ENCODE results near the gene SCGB1C2. TPM values are rescaled to one million over a fixed set of nuclear protein-coding genes. Genes with fewer than 3 reads are reported as not detected.

The SCGB1C2 gene
- total and polyA plus RNA-seq, 7 donors, result not detected

DNA sequence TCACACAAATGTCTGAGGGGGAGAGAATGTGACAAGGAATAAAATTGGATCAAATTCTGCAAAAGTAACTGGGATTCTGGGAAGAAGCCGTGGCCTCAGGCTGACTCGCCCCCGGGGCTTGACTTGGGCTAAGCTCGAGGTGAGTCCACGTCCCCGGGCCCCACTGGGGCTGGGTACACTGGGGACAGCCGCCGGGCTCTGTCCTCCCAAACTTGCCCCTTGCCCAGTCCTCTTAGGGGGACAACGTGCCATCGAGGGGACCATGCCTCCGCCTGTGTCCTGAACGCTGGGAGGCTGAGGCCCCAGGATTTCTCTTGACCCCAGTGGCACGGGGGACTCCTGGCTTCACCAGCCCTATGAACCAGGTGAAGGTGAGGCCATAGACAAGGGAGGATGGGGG, 23.0 kb downstream of the SCGB1C2 start:
- Histone ChIP-seq H3K4me3 (no peak overlapping the region), H3K27ac (no peak overlapping the region), H3K4me1 (no peaks in the 10 kb centered on the region), H3K36me3 (ENCODE audit: insufficient read depth in 1 of 2, low read depth in 1 of 2) (no peaks in the 10 kb centered on the region), H3K9me3 (no peaks in the 10 kb centered on the region), H3K27me3 (ENCODE audit: insufficient read depth in 3 of 3, low read length in 2 of 3) (no peaks in the 10 kb centered on the region)
- ATAC-seq (no peak), DNase-seq (no peak)
- TF ChIP-seq, protein P1, sequence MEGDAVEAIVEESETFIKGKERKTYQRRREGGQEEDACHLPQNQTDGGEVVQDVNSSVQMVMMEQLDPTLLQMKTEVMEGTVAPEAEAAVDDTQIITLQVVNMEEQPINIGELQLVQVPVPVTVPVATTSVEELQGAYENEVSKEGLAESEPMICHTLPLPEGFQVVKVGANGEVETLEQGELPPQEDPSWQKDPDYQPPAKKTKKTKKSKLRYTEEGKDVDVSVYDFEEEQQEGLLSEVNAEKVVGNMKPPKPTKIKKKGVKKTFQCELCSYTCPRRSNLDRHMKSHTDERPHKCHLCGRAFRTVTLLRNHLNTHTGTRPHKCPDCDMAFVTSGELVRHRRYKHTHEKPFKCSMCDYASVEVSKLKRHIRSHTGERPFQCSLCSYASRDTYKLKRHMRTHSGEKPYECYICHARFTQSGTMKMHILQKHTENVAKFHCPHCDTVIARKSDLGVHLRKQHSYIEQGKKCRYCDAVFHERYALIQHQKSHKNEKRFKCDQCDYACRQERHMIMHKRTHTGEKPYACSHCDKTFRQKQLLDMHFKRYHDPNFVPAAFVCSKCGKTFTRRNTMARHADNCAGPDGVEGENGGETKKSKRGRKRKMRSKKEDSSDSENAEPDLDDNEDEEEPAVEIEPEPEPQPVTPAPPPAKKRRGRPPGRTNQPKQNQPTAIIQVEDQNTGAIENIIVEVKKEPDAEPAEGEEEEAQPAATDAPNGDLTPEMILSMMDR (IDR thresholded peaks at IDR 0.05), result no peak
- intact Hi-C loops (cut with DNase I), result no loop called here
- 86 to 90% (median 89%) methylated on average over 13 of the region's 13 CpGs for WGBS, 3 donors

DNA sequence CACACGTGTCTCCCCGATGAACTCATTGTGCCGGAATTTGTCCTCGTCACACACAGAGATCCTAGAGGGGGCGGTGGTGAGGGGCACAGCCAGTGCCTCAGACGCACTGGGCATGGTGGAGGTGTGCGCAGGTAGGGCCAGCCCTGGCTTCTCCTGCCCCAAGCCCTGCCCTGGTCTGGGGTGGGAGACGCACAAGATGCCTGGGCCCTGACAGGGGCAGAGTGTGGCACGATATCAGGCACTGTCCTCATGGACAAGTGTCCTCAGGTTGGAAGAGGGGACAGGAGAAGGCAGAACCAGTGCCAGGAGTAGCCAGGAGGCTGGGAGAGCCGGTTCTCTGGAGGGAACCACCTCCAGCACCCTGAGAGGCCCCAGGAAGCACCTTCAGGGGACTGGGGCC, 24.1 kb downstream of the SCGB1C2 start:
- H3K36me3 ChIP-seq (ENCODE audit: insufficient read depth in 1 of 2, low read depth in 1 of 2), result no peaks in the 10 kb centered on the region
- no peak overlapping the region for H3K27ac ChIP-seq
- H3K9me3 ChIP-seq, result no peaks in the 10 kb centered on the region
- DNase-seq, result no peak
- WGBS, 3 donors, result 77 to 86% (median 82%) methylated on average over 10 of the region's 10 CpGs
- H3K27me3 ChIP-seq (ENCODE audit: insufficient read depth in 3 of 3, low read length in 2 of 3), result no peaks in the 10 kb centered on the region
- no peak overlapping the region for H3K4me3 ChIP-seq
- no peaks in the 10 kb centered on the region for H3K4me1 ChIP-seq
- ATAC-seq, result no peak
- TF ChIP-seq, protein P1 (IDR thresholded peaks at IDR 0.05), result no peak
- intact Hi-C loops (cut with DNase I), result no loop called here

DNA sequence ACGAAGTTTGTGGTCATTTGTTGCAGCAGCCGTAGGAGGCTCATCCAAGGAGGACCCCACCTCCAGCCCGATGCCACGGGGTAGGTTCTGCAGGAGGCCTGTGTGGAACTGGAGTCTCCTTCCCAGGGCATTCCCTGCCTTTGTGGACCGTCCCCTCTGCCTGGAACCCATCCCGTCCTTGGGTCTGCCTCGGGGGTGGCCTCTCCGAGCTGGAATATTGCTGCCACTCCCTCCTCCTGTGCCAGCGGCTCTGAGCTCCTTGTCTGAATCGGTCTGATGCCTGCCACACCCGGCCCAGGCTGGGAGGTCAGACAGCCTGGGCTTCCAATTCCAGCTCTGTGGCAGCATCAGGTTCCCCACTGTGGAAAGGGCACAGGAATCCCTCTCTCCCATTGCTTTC, 25.3 kb downstream of the SCGB1C2 start:
- no peak overlapping the region for H3K27ac ChIP-seq
- H3K36me3 ChIP-seq (ENCODE audit: insufficient read depth in 1 of 2, low read depth in 1 of 2), result no peaks in the 10 kb centered on the region
- DNase-seq (no peak), ATAC-seq (no peak)
- H3K27me3 ChIP-seq (ENCODE audit: insufficient read depth in 3 of 3, low read length in 2 of 3), result no peaks in the 10 kb centered on the region
- TF ChIP-seq, protein P1 (IDR thresholded peaks at IDR 0.05), result no peak
- WGBS, 3 donors, result 77 to 85% (median 83%) methylated on average over 11 of the region's 11 CpGs
- H3K4me3 ChIP-seq, result no peak overlapping the region
- H3K9me3 ChIP-seq, result no peaks in the 10 kb centered on the region
- no peaks in the 10 kb centered on the region for H3K4me1 ChIP-seq
- intact Hi-C loops (cut with DNase I), result no loop called here

DNA sequence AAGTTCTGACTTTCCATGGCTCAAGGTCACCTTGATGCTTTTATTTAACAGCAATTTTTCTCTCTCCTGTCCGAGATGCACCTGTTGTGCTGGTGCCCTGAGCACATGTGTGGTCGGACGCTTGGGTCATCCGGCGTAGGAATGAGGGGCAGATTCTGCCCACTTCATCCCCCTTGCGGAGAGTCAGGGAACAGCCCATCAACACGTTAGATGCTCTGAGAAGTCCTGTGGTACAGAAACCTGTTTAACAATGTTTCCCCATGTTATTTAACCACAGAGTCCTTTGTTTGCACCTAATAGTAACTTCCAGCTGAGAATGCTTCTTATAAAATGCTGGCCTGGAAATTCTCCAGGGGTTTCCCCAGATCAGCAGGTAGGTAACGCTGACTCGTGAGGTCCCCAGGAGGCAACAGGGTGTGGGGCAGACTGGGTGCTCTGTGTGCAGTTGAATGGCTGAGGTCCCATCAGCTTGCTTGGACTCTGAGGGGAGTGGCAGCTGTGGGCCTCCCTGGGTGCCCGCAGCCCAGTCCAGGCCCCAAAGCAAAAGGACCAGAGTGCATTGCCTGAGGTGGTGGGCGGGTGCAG, 26.2 kb downstream of the SCGB1C2 start:
- 83 to 89% (median 87%) methylated on average over 11 of the region's 11 CpGs for WGBS, 3 donors

More for the DNA sequence above, 26.2 kb downstream of the SCGB1C2 start:
- H3K36me3 ChIP-seq (ENCODE audit: insufficient read depth in 1 of 2, low read depth in 1 of 2), result no peaks in the 10 kb centered on the region
- no peak for DNase-seq
- no peaks in the 10 kb centered on the region for H3K9me3 ChIP-seq
- no peak overlapping the region for H3K27ac ChIP-seq
- ATAC-seq, result no peak
- no peaks in the 10 kb centered on the region for H3K4me1 ChIP-seq
- intact Hi-C loops (cut with DNase I), result loop anchor here in 1 of 2 donors (2.0 kb wide), 1 partner anchor 223 kb away; no protein-coding TSS in a partner anchor
- TF ChIP-seq, protein P1 (IDR thresholded peaks at IDR 0.05), result no peak
- no peaks in the 10 kb centered on the region for H3K27me3 ChIP-seq (ENCODE audit: insufficient read depth in 3 of 3, low read length in 2 of 3)
- no peak overlapping the region for H3K4me3 ChIP-seq
